ENCODE results near the gene NEK11.

NEK11 gene

GRCh38 chr3:131162516-131162915 lies 135.8 kb downstream of the NEK11 start:
- H3K79me2 ChIP-seq (ENCODE audit: control insufficient read depth, insufficient read depth, low read length, poor library complexity) = no peaks in the 10 kb centered on the region
- no peak overlapping the region for H4K12ac ChIP-seq (ENCODE audit: low read depth, low read length)

GRCh38 chr3:131167867-131168266 lies 141.2 kb downstream of the NEK11 start:
- Histone ChIP-seq H2BK120ac (ENCODE audit: insufficient read depth, low read length, poor library complexity) (no peak overlapping the region), H3K27ac (ENCODE audit: low read depth, low read length) (no peak overlapping the region), H3K4ac (ENCODE audit: low read depth, low read length) (no peak overlapping the region), H3K27me3 (ENCODE audit: insufficient read depth, low read length) (no peaks in the 10 kb centered on the region), H3K9ac (ENCODE audit: low read length) (no peak overlapping the region), H3K9me3 (ENCODE audit: insufficient read depth, low read depth, low read length) (no peaks in the 10 kb centered on the region), H3K23ac (ENCODE audit: low read length) (no peak overlapping the region), H4K8ac (ENCODE audit: low read depth, low read length) (no peak overlapping the region), H3K4me2 (ENCODE audit: low read length) (no peak overlapping the region), H2BK12ac (ENCODE audit: low read length) (no peak overlapping the region), H3K14ac (ENCODE audit: low read length) (no peak overlapping the region), H3K4me3 (ENCODE audit: low read depth, low read length) (no peak overlapping the region), H3K79me2 (ENCODE audit: control insufficient read depth, insufficient read depth, low read length, poor library complexity) (no peaks in the 10 kb centered on the region), H3K36me3 (ENCODE audit: control insufficient read depth in 1 of 2, insufficient read depth in 2 of 2, low read length in 2 of 2) (no peaks in the 10 kb centered on the region), H2AK5ac (ENCODE audit: low read length) (no peak overlapping the region), H2AFZ (ENCODE audit: insufficient read depth, low read length, poor library complexity) (no peak overlapping the region), H3K79me1 (ENCODE audit: low read length) (no peaks in the 10 kb centered on the region), H3K4me1 (ENCODE audit: control insufficient read depth in 1 of 2, insufficient read depth in 2 of 2, low read length in 2 of 2) (no peaks in the 10 kb centered on the region), H2BK5ac (ENCODE audit: low read depth, low read length, poor library complexity) (no peak overlapping the region), H4K12ac (ENCODE audit: low read depth, low read length) (no peak overlapping the region), H3K18ac (ENCODE audit: low read length) (no peak overlapping the region), H4K91ac (ENCODE audit: low read depth, low read length) (no peak overlapping the region)
- no CpG with 5 or more reads among the region's 1 CpG for WGBS (ENCODE audit: extremely low coverage, insufficient coverage, insufficient read length)
- DNase-seq = no peak

More at GRCh38 chr3:131162516-131162915, 135.8 kb downstream of the NEK11 start:
- H3K27me3 ChIP-seq (ENCODE audit: insufficient read depth, low read length) = no peaks in the 10 kb centered on the region
- no peak overlapping the region for H4K91ac ChIP-seq (ENCODE audit: low read depth, low read length)
- H3K14ac ChIP-seq (ENCODE audit: low read length) = no peak overlapping the region
- H2BK5ac ChIP-seq (ENCODE audit: low read depth, low read length, poor library complexity) = no peak overlapping the region
- H3K36me3 ChIP-seq (ENCODE audit: control insufficient read depth in 1 of 2, insufficient read depth in 2 of 2, low read length in 2 of 2) = no peaks in the 10 kb centered on the region
- H2AK5ac ChIP-seq (ENCODE audit: low read length) = no peak overlapping the region
- H3K4me3 ChIP-seq (ENCODE audit: low read depth, low read length) = no peak overlapping the region
- H4K8ac ChIP-seq (ENCODE audit: low read depth, low read length) = no peak overlapping the region
- no peaks in the 10 kb centered on the region for H3K9me3 ChIP-seq (ENCODE audit: insufficient read depth, low read depth, low read length)
- H3K27ac ChIP-seq (ENCODE audit: low read depth, low read length) = no peak overlapping the region
- H3K79me1 ChIP-seq (ENCODE audit: low read length) = no peaks in the 10 kb centered on the region
- WGBS (ENCODE audit: extremely low coverage, insufficient coverage, insufficient read length) = no CpG with 5 or more reads among the region's 5 CpGs
- no peak overlapping the region for H3K23ac ChIP-seq (ENCODE audit: low read length)
- H3K9ac ChIP-seq (ENCODE audit: low read length) = no peak overlapping the region
- H2BK120ac ChIP-seq (ENCODE audit: insufficient read depth, low read length, poor library complexity) = no peak overlapping the region
- no peak overlapping the region for H2BK12ac ChIP-seq (ENCODE audit: low read length)
- H3K4me2 ChIP-seq (ENCODE audit: low read length) = no peak overlapping the region
- H2AFZ ChIP-seq (ENCODE audit: insufficient read depth, low read length, poor library complexity) = no peak overlapping the region
- no peaks in the 10 kb centered on the region for H3K4me1 ChIP-seq (ENCODE audit: control insufficient read depth in 1 of 2, insufficient read depth in 2 of 2, low read length in 2 of 2)
- DNase-seq = no peak
- H3K4ac ChIP-seq (ENCODE audit: low read depth, low read length) = no peak overlapping the region
- no peak overlapping the region for H3K18ac ChIP-seq (ENCODE audit: low read length)

- Histone ChIP-seq H3K27ac (ENCODE audit: low read depth, low read length) (no peak overlapping the region), H3K4me2 (ENCODE audit: low read length) (no peak overlapping the region), H3K79me2 (ENCODE audit: control insufficient read depth, insufficient read depth, low read length, poor library complexity) (no peaks in the 10 kb centered on the region), H4K91ac (ENCODE audit: low read depth, low read length) (no peak overlapping the region), H3K79me1 (ENCODE audit: low read length) (no peaks in the 10 kb centered on the region), H3K4me3 (ENCODE audit: low read depth, low read length) (no peak overlapping the region), H3K36me3 (ENCODE audit: control insufficient read depth in 1 of 2, insufficient read depth in 2 of 2, low read length in 2 of 2) (no peaks in the 10 kb centered on the region), H3K14ac (ENCODE audit: low read length) (no peak overlapping the region), H3K4me1 (ENCODE audit: control insufficient read depth in 1 of 2, insufficient read depth in 2 of 2, low read length in 2 of 2) (no peaks in the 10 kb centered on the region), H3K9ac (ENCODE audit: low read length) (no peak overlapping the region), H2AK5ac (ENCODE audit: low read length) (no peak overlapping the region), H2AFZ (ENCODE audit: insufficient read depth, low read length, poor library complexity) (no peak overlapping the region), H3K9me3 (ENCODE audit: insufficient read depth, low read depth, low read length) (no peaks in the 10 kb centered on the region), H2BK120ac (ENCODE audit: insufficient read depth, low read length, poor library complexity) (no peak overlapping the region), H3K4ac (ENCODE audit: low read depth, low read length) (no peak overlapping the region), H2BK12ac (ENCODE audit: low read length) (no peak overlapping the region), H3K27me3 (ENCODE audit: insufficient read depth, low read length) (no peaks in the 10 kb centered on the region), H4K8ac (ENCODE audit: low read depth, low read length) (no peak overlapping the region), H3K18ac (ENCODE audit: low read length) (no peak overlapping the region), H2BK5ac (ENCODE audit: low read depth, low read length, poor library complexity) (no peak overlapping the region), H3K23ac (ENCODE audit: low read length) (no peak overlapping the region), H4K12ac (ENCODE audit: low read depth, low read length) (no peak overlapping the region)
- WGBS (ENCODE audit: extremely low coverage, insufficient coverage, insufficient read length) = no CpG with 5 or more reads among the region's 3 CpGs
- no peak for DNase-seq
Observed at GRCh38 chr3:131169331-131169730, 142.7 kb downstream of the NEK11 start.

DNA sequence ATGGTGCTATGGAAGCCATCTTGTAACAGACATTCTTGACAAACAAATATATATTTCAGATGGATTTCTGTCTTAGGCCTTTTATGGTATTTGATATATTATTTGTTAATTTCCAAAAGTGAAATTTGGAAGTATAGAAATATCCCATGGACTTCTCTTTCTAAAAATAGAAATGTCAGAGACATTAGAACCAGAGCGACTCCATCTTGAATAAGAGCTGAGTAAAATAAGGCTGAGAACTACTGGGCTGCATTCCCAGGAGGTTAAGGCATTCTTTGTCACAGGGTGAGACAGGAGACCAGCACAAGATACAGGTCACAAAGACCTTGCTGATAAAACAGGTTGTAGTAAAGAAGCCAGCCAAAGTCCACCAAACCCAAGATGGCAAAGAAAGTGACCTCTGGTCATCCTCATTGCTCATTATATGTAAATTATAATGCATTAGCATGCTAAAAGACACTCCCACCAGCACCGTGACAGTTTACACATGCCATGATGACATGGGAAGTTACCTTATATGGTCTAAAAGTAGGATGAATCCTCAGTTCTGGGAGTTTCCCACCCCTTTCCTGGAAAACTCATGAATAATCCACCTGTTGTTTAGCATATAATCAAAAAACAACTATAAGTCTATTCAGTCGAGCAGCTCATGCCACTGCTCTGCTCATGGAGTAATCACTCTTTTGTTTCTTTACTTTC lies 146.0 kb downstream of the NEK11 start:
- no peak overlapping the region for H3K4ac ChIP-seq (ENCODE audit: low read depth, low read length)

More for the DNA sequence above, 146.0 kb downstream of the NEK11 start:
- Histone ChIP-seq H2AK5ac (ENCODE audit: low read length) (no peak overlapping the region), H3K4me2 (ENCODE audit: low read length) (no peak overlapping the region), H3K79me2 (ENCODE audit: control insufficient read depth, insufficient read depth, low read length, poor library complexity) (no peaks in the 10 kb centered on the region), H3K27ac (ENCODE audit: low read depth, low read length) (no peak overlapping the region), H3K23ac (ENCODE audit: low read length) (no peak overlapping the region), H3K79me1 (ENCODE audit: low read length) (no peaks in the 10 kb centered on the region), H3K14ac (ENCODE audit: low read length) (no peak overlapping the region), H2AFZ (ENCODE audit: insufficient read depth, low read length, poor library complexity) (no peak overlapping the region), H3K4me1 (ENCODE audit: control insufficient read depth in 1 of 2, insufficient read depth in 2 of 2, low read length in 2 of 2) (no peaks in the 10 kb centered on the region), H4K8ac (ENCODE audit: low read depth, low read length) (no peak overlapping the region), H3K27me3 (ENCODE audit: insufficient read depth, low read length) (no peaks in the 10 kb centered on the region), H3K9ac (ENCODE audit: low read length) (no peak overlapping the region), H3K18ac (ENCODE audit: low read length) (no peak overlapping the region), H3K4me3 (ENCODE audit: low read depth, low read length) (no peak overlapping the region), H2BK5ac (ENCODE audit: low read depth, low read length, poor library complexity) (no peak overlapping the region), H4K12ac (ENCODE audit: low read depth, low read length) (no peak overlapping the region), H3K9me3 (ENCODE audit: insufficient read depth, low read depth, low read length) (no peaks in the 10 kb centered on the region), H3K36me3 (ENCODE audit: control insufficient read depth in 1 of 2, insufficient read depth in 2 of 2, low read length in 2 of 2) (no peaks in the 10 kb centered on the region), H2BK12ac (ENCODE audit: low read length) (no peak overlapping the region), H2BK120ac (ENCODE audit: insufficient read depth, low read length, poor library complexity) (no peak overlapping the region), H4K91ac (ENCODE audit: low read depth, low read length) (no peak overlapping the region)
- WGBS (ENCODE audit: extremely low coverage, insufficient coverage, insufficient read length) = no CpG with 5 or more reads among the region's 3 CpGs
- no peak for DNase-seq
